ENCODE data around the gene SLC25A33.
"Not testable (repeated sequence)": the region's sequence is repeated elsewhere in the genome, so short reads cannot be mapped to it uniquely, and the experiment has no call there.

Gene SLC25A33

DNA sequence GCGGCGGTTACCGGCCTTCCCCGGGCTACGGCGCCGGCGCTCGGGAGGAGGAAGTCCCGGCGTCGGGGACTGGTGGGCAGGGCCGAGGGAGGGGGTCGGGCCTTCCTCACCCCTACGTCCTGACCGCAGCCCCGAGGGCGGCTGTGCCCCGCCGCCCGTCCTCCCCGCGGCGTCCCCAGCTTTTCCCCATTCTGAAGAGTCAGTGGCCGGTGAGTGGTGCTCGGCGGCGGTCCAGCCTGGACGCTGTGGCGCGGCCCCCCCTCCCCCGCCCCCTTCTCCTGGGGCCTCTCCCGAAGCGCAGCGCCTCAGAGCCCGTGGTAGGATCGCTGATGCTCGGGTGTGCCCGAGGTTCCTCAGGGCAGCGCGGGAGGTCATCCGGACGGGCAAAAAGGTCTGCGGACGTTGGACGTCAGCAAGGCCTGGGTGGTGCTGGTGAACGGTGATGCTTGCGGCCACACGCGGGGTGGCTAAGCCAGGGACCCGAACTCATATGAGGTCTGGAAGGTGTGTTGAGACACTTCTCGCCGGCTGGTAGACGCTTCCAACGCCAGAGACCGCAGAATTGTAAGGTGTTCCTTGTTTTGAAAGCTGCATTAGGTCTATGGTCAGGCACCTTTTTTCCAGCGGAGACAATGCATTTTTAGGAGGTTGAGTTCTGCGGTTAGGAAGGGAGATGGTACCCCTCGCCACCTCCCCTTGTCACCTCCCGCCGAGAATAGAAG, 725 bp downstream of the SLC25A33 start:
- peak; percentile 49 to 65 for DNase-seq

DNA sequence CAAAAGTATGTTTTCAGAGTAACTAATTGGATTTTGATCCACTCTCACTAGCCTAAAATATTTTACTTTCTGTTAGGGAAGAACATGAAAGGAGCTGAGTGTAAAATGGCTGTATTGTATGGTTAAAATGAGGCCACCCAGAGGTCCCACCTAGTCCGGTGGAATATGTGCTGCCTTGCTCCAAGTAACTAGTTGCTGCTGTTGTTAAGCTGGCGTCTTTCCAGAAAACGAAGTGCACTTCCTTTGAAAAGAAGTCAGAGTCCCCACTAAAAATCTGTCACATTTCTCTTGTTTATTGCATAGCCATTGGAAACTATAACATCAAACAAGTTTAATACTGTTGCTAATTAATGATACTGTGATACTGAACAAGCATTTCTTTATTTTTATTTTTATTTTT, 3.2 kb downstream of the SLC25A33 start:
- DNase-seq: no peak

DNA sequence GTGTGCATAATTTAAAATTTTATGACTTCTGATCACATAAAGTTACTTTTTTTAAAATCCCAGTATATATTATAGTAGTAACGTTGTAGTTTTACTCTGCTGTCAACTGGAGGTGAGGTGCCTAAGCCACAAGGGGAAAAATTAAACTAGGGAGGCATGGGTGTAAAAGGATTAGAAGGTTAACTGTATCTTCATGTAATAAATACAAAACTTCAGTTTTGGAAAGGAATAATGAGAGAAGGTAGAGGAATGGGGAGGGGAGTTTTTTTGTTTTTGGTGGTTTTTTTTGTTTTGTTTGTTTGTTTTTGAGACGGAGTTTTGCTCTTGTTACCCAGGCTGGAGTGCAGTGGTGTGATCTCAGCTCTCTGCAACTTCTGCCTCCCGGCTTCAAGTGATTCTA, 5.7 kb downstream of the SLC25A33 start:
- DNase-seq: no peak

DNA sequence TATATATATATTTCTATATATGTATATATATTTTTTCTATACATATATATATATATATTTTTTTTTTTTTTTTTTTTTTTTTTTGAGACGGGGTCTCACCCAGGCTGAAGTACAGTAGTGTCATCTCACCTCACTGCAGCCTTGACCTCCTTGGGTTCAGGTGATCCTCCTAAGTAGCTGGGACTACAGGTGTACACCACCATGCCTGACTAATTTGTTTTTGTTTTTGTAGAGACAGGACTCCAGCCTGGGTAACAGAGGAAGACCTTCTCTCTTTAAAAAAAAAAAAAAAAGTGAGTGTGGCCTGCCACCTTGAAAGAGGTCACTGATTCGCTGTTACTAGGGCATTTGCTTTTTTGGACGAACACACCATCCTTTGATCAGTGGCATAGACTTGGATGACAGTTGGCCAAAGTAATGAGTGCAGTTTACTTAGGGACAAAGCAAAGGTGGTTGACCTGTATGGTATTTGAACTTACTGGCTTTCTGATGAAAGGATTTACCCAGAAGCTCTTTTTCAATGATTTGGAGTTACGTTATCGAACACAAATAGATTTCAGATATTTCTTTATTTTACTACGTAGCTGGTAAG, 10.8 kb downstream of the SLC25A33 start:
- no peak for DNase-seq

DNA sequence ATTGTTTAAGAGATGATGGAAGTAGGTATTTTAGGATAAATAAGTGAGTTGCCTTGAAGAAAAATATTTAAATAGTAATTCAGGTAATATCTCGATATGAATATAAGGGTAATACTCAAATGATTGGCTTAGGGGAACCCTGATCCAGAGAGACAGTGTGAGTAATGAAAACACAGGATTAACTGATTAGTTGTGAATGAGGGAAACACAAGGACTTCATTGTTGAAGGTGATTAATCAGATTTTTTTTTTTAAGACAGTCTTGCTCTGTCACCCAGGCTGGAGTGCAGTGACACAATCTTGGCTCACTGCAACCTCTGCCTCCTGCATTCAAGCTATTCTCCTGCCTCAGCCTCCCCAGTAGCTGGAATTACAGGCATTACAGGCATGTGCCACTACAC, 12.7 kb downstream of the SLC25A33 start:
- no peak for DNase-seq

DNA sequence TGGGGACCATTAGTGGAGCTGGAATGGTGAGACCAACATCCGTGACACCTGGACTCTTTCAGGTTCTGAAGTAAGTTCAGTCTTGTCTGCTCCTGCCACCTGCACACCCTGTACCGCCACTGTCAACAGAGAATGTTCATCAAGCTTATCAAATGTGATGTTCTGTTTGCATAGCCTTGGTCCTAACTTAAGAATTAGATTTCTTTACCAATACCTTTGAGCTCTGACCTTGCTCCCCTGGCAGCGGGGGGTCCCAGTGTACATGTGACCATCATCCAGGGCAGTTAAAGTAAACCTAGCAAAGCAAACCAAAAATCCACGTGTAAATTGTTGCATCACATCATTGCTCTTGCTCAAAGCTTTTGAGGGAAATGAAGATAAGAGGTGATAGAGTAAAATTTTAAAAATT, 14.5 kb downstream of the SLC25A33 start:
- no peak for DNase-seq

DNA sequence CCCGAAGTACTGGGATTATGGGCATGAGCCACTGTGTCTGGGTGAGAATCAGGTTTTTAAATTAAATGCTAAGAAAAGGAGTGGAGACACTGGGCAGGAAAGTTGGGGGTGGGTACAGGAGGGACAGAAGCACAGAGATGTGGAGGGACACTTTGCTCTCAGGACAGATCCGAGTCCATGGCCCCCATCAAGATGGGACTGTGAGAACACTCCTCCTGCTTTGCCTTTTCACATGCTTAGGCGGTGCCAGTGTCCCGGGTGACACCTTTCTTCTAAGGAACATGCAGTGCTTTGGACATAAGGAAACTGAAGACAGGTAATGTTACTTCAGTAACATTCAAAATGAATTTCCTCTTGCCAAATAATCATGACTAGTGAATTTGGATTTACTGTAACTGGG, 16.7 kb downstream of the SLC25A33 start:
- DNase-seq: no peak

DNA sequence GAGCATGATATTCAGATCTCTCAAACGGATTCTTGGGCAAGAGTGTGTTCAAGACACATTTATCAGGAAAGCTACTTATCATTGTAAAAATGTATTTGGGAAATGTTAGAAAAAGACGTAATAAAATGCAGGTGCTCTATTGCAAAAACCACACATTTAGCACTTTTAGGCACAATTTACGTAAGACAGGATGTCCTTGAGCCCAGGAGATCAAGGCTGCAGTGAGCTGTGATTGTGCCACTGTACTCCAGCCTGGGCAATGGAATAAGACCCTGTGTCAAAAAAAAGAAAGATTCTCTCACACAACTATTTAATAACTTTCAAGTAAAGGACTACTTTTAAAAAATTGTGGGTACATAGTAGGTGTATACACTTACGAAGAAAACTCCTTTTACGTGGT, 18.4 kb downstream of the SLC25A33 start:
- no peak for DNase-seq

DNA sequence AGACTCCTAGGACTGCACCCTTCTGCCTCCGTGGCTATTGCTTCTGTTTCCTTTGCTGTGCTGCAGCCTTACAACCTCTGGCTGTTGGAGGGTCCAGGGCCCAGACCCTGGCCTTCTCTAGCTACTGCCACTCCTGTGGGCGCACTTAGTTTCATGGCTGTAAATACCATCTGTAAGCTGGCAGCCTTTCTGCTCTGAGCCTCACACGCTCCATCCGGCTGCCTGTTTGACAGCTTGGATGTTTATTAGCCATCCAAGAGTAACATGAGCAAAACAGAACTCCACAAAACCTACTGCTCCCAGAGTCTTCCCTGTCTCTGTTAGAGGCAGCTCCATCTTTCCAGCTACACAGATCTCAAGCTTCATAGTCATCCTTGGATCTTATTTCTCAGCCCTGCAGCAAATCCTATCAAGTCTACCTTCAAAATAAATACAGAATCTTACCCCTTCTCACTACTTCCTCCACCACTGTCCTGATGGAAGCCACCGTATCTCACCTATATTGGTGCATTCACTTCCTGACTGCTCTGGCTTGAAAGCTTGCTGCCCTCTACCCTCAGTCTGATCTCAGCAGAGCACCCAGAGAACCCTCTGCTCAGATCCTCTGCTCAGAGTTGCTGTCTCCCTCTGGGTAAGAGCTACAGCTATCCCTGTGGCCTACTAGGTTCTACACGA, 19.1 kb downstream of the SLC25A33 start:
- DNase-seq: no peak

DNA sequence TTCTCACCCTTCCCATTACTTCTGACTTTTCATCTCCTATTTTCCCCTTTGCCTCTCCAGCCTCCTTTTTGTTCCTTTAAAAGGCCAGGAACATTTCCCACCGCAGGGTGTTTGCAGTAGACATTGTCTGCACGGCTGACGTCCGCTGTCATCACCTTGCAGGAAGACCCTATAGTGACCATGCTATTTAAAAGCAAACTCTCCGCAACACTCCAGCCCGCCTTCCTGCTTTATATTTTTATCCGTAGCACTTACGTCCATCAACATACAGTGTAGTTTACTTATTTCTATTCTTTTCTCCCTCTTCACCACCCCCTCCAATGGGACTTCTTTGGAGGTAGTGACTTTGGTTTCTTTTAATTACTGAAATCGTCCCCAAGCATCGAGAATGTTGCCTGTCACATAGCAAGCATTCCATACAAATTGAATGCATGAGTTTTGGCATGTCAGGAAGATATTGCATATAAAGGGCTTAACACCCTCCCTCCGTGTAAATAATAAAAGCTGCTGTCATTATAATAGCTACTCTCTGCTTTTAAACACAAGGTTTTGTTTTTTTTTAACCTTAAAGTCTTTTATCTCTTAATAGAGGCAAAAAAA, 19.8 kb downstream of the SLC25A33 start:
- no peak for DNase-seq

DNA sequence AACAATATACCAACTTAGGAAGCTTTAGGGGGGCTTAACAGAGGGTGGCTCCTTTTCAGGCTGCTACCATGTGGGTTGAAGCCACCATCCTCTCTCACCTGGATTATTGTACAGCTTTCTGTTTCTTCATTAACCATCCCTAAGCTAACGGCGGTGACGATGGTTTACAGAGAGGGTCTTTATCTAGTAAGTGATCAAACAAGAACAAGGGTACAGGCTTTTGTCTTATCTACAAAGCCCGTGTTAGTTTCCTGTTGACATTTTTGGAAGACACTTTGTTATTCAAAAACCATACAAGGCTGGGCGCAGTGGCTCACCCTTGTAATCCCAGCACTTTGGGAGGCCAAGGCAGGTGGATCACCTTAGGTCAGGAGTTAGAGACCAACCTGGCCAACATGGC, 20.4 kb downstream of the SLC25A33 start:
- DNase-seq: peak; percentile 6 to 34

DNA sequence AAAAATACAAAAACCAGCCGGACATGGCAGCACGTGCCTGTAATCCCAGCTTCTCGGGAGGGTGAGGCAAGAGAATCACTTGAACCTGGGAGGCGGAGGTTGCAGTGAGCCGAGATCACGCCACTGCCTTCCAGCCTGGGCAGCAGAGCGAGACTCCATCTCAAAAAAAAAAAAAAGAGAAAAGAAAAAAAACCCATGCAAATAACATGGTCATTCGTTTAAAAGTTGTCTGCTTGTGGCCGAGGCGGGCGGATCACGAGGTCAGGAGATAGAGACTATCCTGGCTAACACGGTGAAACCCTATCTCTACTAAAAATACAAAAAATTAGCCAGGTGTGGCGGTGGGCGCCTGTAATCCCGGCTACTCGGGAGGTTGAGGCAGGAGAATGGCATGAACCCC, 20.8 kb downstream of the SLC25A33 start:
- DNase-seq: not testable (repeated sequence)

DNA sequence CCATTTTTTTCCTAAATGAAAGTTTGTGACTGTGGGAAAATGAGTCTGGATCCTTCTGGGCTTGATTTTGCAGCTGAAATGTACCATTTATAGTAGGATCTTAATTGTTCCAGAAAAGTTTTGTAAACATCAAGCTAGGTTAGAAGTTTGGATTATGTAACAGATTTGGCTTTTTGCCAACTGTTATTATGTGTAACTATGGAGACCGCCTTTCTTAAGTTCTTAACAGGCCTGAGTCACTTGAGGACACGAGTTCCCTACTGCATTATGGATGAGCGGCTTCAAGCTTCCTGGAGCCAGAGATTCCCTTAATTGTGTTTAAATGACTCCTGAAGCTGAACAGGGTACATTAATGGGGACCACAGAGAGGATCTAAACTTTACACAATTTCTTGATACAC, 22.2 kb downstream of the SLC25A33 start:
- peak; percentile 5 to 34 for DNase-seq

DNA sequence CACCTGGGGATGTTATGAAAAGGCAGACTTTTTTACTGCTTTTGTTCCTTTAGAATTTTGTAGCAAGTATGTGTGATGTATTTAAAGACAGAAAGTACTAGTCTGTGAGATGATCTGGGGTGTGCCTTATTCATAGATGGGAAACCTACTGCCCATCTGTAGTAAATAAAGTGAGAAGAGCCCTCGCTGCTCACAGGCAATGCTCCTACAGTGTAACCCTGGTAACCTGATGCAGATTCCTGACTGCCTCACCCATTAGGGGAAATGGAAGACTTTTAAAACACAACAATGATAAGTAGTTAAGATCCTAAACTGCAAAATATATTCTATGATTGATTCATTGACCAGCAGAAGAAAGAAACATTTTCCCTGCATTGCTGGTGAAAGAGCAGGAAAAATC, 30.0 kb downstream of the SLC25A33 start:
- no peak for DNase-seq

DNA sequence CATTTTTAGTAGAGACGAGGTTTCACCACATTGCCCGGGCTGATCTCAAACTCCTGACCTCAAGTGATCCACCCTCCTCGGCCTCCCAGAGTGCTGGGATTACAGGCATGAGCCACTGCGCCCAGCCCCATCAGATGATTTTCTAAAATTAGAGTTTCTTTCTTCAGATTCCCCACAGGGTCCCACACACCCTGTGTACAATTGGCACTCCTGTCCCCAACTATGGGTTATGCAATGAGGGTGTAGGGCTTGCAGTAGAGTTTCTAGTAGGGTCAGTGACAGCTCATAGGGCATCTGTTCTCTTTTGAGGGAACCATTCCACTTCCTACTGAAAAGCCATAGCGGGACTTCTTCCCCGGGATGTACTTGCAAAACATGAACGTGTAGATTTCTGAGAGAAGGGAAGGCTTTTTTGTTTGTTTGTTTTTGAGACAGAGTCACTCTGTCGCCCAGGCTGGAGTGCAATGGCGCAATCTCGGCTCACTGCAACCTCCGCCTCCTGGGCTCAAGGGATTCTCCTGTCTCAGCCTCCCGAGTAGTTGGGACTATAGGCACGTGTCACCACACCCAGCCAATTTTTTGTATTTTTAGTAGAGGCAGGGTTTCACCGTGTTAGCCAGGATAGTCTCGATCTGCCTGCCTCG, 31.7 kb downstream of the SLC25A33 start:
- not testable (repeated sequence) for DNase-seq

DNA sequence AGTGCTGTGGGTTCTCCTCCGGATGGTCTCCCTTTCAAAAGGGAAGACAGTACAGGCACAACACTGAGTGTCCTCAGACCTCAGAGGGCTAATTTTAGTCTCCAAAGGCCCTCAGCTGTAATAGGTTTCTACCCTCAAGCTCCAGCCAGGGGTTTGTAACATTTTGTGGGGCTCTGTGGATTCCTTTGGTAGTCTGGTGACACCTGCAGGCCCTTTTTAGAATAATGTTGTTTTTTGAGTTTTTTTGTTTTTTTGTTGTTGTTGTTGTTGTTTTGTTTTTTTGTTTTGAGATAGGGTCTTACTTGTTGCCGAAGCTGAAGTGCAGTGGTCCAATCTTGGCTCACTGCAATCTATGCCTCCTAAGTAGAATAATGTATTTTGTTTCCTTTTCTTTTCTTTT, 34.5 kb downstream of the SLC25A33 start:
- DNase-seq: peak in 1 of 2 donors; percentile 26

DNA sequence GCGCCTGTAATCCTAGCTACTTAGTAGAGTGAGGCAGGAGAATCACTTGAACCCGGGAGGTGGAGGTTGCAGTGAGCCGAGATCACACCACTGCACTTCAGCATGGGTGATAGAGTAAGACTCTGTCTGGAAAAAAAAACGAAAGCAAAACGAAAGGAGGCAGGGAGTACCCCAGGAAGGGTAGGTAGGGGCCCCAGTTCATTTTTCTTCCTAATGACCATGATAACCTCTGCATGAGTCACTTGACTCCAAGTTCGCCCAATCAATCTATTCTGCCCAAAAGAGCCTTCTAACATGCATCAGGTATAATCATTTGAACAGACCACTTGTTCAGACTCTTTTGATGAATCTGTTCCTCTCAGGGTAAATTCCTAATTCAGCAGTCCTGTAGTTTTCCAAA, 36.2 kb downstream of the SLC25A33 start:
- no peak for DNase-seq

DNA sequence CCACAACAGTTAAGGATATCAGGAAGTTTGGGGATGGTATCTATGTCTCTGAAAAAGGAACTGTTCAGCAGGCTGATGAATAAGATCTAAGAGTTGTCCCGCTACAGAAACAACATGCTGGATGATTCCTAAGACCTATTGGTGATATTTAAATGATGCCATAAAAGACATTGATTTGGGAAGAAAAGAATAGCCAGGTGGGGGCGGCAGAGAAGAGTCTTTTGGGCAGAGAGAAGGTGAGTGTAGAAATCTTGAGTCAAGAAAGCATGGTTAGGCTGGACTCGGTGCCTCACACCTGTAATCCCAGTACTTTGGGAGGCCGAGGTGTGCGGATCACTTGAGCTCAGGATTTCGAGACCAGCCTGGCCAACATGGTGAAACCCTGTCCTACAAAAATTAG, 37.6 kb downstream of the SLC25A33 start:
- DNase-seq: no peak

DNA sequence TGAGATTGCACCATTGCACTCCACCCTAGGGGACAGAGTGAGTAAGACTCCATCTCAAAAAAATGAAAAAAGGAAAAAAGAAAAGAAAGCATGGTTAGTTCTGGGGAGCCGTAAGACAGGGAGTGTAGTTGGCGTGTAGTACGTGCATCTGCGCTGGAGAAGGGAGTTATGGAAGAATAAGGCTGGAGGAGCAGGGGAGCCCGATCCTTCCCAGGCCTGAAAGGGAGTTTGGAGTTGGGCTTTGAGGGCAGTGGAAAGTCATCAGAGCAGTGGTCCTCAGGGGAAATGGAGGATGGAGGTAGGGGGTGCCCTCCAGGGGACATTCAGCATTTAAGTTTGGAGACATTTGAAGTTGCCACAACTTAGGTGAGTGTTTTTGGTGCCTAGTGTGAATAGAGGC, 38.2 kb downstream of the SLC25A33 start:
- DNase-seq: no peak

DNA sequence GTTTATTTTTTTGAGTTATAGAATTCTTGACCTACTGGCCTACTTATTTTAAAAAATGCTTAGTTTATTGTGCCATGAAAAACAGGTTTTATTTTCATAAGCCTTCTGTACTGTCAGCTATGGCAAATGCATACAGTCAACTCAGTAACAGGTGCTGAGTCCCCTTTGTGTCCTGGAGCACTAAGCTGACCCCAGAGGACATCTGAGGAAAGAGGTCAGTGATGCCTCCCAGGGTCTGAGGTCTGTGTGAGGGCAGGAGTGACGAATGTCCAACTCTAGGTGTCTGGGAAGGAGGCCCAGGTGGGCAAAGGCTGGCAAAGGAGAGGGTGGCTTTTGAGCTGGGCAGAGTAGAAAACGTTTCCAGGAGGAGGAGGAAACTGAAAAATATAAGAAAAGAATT, 41.7 kb downstream of the SLC25A33 start:
- no peak for DNase-seq

DNA sequence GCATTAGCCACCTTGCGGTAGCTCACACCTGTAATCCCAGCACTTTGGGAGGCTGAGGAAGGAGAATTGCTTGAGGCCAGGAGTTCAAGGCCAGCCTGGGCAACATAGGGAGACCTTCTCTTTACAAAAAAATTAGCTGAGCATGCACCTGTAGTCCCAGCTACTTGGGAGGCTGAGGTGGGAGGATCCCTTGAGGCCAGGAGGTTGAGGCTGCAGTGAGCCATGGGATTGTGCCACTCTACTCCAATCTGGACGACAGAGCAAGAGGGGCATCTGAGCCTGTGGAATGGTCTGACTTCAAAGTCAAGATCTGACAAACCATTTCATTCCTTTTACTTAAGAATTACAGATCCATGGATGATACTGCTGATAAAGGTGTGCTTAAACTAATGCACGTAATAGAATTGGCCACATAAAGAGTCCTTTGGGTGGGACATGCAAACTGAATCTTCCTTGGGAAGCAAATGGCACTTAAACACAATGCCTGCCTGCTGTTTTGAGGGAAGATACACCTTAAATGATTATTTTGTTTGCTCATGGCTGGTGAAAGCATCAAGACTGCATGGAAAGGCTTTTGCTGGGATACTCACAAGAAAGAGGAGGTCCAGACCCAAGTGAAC, 47.0 kb downstream of the SLC25A33 start:
- no peak for DNase-seq

DNA sequence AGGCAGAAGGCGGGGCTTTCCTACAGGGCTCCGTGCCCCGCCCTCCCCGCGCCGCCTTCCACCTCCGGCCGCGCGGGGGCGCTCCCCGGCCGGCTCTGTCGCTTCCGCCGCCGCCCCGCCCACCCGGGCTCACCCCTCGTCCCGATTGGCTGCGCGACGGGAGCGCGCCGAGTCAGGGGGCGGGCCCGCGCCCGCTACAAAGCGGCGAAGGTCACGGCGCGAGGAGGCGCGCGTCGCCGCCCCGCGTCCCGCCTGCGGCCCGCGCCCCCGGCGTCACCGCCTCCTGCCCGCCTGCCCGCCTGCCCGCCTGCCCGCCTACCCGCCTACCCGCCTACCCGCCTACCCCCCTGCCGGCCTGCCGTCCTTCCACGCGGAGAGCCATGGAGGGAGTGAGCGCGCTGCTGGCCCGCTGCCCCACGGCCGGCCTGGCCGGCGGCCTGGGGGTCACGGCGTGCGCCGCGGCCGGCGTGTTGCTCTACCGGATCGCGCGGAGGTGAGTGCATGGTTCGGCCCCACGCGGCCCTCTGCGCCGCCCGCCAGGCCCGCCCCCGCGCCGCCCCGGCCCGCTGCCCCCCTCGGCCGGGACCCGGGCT, 49.4 kb downstream of the SLC25A33 start, which contains the start of gene TMEM201:
TMEM201 (plus strand) TSS at position 361 of the 593 bp plus-strand sequence; CDS start at position 381, 20 bp downstream.
- DNase-seq: peak; percentile 92 to 96
